GM23248 (cell line): ENCODE results near the gene FBXO24.

ENCODE experiments used
- EZH2 ChIP-seq: fragments of 200-600 bp; sonication (generic); IDR thresholded peaks from 2 replicates; pipeline ENCODE4 v1.6.1; 2018; ENCODE audit warnings: antibody characterized with exemption, mild to moderate bottlenecking; ENCODE audit not compliant: insufficient read depth, poor library complexity, severe bottlenecking
- EZH2phosphoT487 ChIP-seq: fragments of 200-600 bp; sonication (generic); IDR thresholded peaks from 2 replicates; pipeline ENCODE4 v1.6.1; 2018; ENCODE audit warnings: antibody characterized with exemption, moderate library complexity, mild to moderate bottlenecking, low read depth; ENCODE audit not compliant: insufficient read depth

DNA sequence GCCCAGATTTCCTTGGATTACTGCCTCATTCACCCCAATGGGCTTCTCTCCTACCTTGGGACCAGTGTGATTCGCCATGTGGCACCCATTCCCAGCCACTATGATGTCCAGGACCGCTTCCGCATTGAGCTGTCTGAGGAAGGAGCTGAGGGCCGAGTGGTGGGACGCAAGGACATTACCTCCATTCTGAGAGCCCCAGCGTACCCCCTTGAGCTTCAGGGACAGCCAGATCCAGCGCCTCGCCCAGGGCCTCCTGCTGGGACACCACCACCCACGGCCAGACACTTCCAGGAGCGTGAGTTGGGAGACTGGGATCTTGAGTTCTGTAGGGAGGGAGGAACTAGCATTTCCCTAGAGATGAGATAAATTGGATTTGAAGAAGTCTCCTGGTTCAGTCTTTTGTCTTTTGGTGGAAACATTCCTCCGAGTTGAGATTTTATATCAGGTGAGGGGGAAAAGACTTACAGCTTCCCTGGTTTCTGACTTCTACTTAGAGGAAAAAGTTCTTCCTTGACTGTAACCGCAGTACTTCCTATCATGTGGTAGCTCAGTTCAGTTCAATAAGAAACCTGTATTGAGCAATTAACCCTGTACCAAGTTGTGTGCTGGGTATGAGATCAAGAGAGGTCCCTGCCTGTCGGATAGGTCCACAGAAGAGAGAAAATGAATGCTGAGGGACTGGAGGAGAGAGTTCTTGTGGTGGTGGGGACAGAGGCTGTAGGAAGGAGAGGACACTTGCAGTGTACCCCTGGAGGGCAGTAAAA, 27.5 kb downstream of the FBXO24 start:
- no peak for TF ChIP-seq EZH2
- TF ChIP-seq EZH2phosphoT487, result no peak
